Neural progenitor cell (in vitro differentiated cells): ENCODE data around the gene SLC45A3. TPM values are rescaled to one million over a fixed set of nuclear protein-coding genes. Genes with fewer than 3 reads are reported as not detected.

Source experiments
- DNase-seq: peaks from one replicate; pipeline ENCODE4 v3.0.0-alpha.2; 2016; ENCODE audit warnings: low spot score
- H2AFZ ChIP-seq: fragments of 200-600 bp; sonication (generic); replicated peaks from 2 replicates; pipeline ENCODE4 v1.6.1; 2016; ENCODE audit warnings: antibody characterized with exemption
- H3F3A ChIP-seq: fragments of 200-600 bp; sonication (generic); 2 replicates; pipeline ENCODE4 v1.6.1; 2016; ENCODE audit warnings: antibody characterized with exemption, low read depth
- H3K27ac ChIP-seq: fragments of 200-600 bp; sonication (generic); 2 replicates; pipeline ENCODE4 v1.5.1; 2016; ENCODE audit warnings: mild to moderate bottlenecking
- H3K27me3 ChIP-seq: fragments of 200-600 bp; sonication (generic); 2 replicates; pipeline ENCODE4 v1.6.1; 2016; ENCODE audit warnings: mild to moderate bottlenecking, moderate library complexity
- H3K36me3 ChIP-seq: fragments of 200-600 bp; sonication (generic); 2 replicates; pipeline ENCODE4 v1.5.1; 2016
- H3K4me1 ChIP-seq: fragments of 200-600 bp; sonication (generic); 2 replicates; pipeline ENCODE4 v1.6.1; 2016; ENCODE audit warnings: mixed run types
- H3K4me2 ChIP-seq: fragments of 200-600 bp; sonication (generic); 2 replicates; pipeline ENCODE4 v1.6.1; 2016
- H3K4me3 ChIP-seq: fragments of 200-600 bp; sonication (generic); 2 replicates; pipeline ENCODE4 v1.5.1; 2016
- H3K79me2 ChIP-seq: fragments of 200-600 bp; sonication (generic); 2 replicates; pipeline ENCODE4 v1.6.1; 2016; ENCODE audit warnings: low read depth
- H3K9ac ChIP-seq: fragments of 200-600 bp; sonication (generic); 2 replicates; pipeline ENCODE4 v1.6.1; 2016
- H3K9me3 ChIP-seq: fragments of 200-600 bp; sonication (generic); 2 replicates; pipeline ENCODE4 v1.5.1; 2016; ENCODE audit warnings: low read depth
- H4K20me1 ChIP-seq: fragments of 200-600 bp; sonication (generic); 2 replicates; pipeline ENCODE4 v1.6.1; 2016; ENCODE audit warnings: low read depth
- H3K27ac Mint-ChIP-seq: 3 replicates; pipeline ENCODE4 v1.8.0; 2021; ENCODE audit warnings: mixed read lengths
- H3K27me3 Mint-ChIP-seq: 2 replicates; pipeline ENCODE4 v1.8.0; 2022; ENCODE audit warnings: low read depth, mild to moderate bottlenecking, inconsistent platforms, moderate library complexity, mixed read lengths; ENCODE audit not compliant: insufficient read depth
- H3K36me3 Mint-ChIP-seq: 3 replicates; pipeline ENCODE4 v1.8.0; 2021; ENCODE audit warnings: mixed read lengths
- H3K4me1 Mint-ChIP-seq: 3 replicates; pipeline ENCODE4 v1.8.0; 2021; ENCODE audit warnings: mixed read lengths
- H3K4me3 Mint-ChIP-seq: 3 replicates; pipeline ENCODE4 v1.8.0; 2021; ENCODE audit warnings: mild to moderate bottlenecking, moderate library complexity, mixed read lengths
- H3K9me3 Mint-ChIP-seq: 3 replicates; pipeline ENCODE4 v1.8.0; 2020; ENCODE audit warnings: mixed read lengths
- EZH2 ChIP-seq: fragments of 200-600 bp; sonication (generic); IDR thresholded peaks from 2 replicates; pipeline ENCODE4 v1.6.1; 2017; ENCODE audit warnings: antibody characterized with exemption, mild to moderate bottlenecking, moderate library complexity
- EZH2phosphoT487 ChIP-seq: fragments of 200-600 bp; sonication (generic); IDR thresholded peaks from 2 replicates; pipeline ENCODE4 v1.6.1; 2017; ENCODE audit warnings: antibody characterized with exemption
- total RNA-seq: library from RNA; depleted of rRNA; stranded (reverse); fragments of >200 nt; gene quantifications from 2 replicates; pipeline ENCODE4 v1.2.3, GENCODE V29; 2015; ENCODE audit warnings: low replicate concordance
- TF ChIP-seq, protein P1 (sequence below): fragments of 200-600 bp; sonication (generic); IDR thresholded peaks from 2 replicates; pipeline ENCODE4 v1.5.1; 2017; ENCODE audit warnings: antibody characterized with exemption, mild to moderate bottlenecking

The SLC45A3 gene
- total RNA-seq, 1 donor from 2014 or later: 5.1 TPM

DNA sequence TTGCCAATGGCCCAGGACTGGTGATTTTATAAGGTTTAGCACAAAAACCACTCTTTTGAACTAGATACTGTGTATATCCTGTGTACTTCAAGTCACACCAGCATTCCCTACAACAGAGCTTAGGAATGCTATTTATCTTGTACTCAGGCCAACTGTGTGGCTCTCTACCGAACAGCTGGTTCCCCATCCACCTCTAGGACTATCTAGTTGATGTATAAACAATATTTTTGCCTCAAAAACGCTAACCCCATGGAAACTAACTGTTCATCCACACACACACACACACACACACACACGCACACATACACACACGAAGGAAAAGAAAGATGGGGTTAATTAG, 28.7 kb upstream of the SLC45A3 start:
- Histone ChIP-seq H3K36me3 (no peaks in the 10 kb centered on the region), H3K9ac (no peak overlapping the region), H3K4me1 (no peaks in the 10 kb centered on the region), H4K20me1 (peaks cover 12% of the 10 kb centered on the region), H2AFZ (no peak overlapping the region), H3K4me3 (no peak overlapping the region), H3K79me2 (no peaks in the 10 kb centered on the region), H3K27me3 (no peaks in the 10 kb centered on the region), H3K27ac (no peak overlapping the region), H3F3A (peaks cover 28% of the 10 kb centered on the region), H3K9me3 (no peaks in the 10 kb centered on the region), H3K4me2 (no peak overlapping the region)
- Mint-ChIP-seq H3K27me3 (no peaks in the 10 kb centered on the region), H3K4me3 (no peak overlapping the region), H3K4me1 (peaks cover 15% of the 10 kb centered on the region), H3K36me3 (peaks cover 26% of the 10 kb centered on the region), H3K27ac (no peak overlapping the region), H3K9me3 (no peaks in the 10 kb centered on the region)
- TF ChIP-seq EZH2 (no peak), EZH2phosphoT487 (no peak)
- TF ChIP-seq, protein P1, sequence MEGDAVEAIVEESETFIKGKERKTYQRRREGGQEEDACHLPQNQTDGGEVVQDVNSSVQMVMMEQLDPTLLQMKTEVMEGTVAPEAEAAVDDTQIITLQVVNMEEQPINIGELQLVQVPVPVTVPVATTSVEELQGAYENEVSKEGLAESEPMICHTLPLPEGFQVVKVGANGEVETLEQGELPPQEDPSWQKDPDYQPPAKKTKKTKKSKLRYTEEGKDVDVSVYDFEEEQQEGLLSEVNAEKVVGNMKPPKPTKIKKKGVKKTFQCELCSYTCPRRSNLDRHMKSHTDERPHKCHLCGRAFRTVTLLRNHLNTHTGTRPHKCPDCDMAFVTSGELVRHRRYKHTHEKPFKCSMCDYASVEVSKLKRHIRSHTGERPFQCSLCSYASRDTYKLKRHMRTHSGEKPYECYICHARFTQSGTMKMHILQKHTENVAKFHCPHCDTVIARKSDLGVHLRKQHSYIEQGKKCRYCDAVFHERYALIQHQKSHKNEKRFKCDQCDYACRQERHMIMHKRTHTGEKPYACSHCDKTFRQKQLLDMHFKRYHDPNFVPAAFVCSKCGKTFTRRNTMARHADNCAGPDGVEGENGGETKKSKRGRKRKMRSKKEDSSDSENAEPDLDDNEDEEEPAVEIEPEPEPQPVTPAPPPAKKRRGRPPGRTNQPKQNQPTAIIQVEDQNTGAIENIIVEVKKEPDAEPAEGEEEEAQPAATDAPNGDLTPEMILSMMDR: no peak
- no peak for DNase-seq

- H3K4me3 Mint-ChIP-seq: no peak overlapping the region
- no peaks in the 10 kb centered on the region for H3K36me3 ChIP-seq
Measured at GRCh38 chr1:205706601-205707502, 26.5 kb upstream of the SLC45A3 start.

DNA sequence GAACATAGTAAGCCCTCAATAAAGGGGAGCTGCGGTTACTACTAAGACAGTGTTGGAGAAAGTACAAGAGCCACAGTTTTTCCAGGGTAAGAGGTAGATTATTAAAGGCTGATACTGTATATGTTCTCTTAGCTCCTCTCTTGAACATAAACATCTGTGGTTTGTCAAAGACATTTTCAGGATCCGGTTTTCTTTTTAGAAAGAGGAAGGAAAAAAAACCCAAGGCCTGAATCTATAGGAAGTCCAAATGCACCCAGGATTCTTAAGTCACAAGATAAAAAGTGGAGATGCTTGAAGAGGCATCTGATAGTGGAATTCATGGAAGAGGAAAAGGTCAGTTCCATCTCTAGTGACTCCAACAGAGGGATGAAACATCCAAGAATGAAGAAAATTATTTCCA, 24.6 kb upstream of the SLC45A3 start:
- Histone ChIP-seq H3K4me2 (no peak overlapping the region), H3K4me1 (peaks cover 26% of the 10 kb centered on the region), H3K9me3 (no peaks in the 10 kb centered on the region), H3F3A (peaks cover 28% of the 10 kb centered on the region), H4K20me1 (no peaks in the 10 kb centered on the region), H3K27ac (no peak overlapping the region), H3K4me3 (no peak overlapping the region), H3K79me2 (no peaks in the 10 kb centered on the region), H3K9ac (no peak overlapping the region), H3K27me3 (no peaks in the 10 kb centered on the region), H2AFZ (no peak overlapping the region), H3K36me3 (no peaks in the 10 kb centered on the region)
- DNase-seq: no peak
- Mint-ChIP-seq H3K27me3 (peaks cover under 1% of the 10 kb centered on the region), H3K9me3 (no peaks in the 10 kb centered on the region), H3K4me3 (no peak overlapping the region), H3K36me3 (peaks cover 37% of the 10 kb centered on the region), H3K27ac (no peak overlapping the region), H3K4me1 (peaks cover 24% of the 10 kb centered on the region)
- TF ChIP-seq, protein P1: no peak
- TF ChIP-seq EZH2phosphoT487 (no peak), EZH2 (no peak)

More at GRCh38 chr1:205706601-205707502, 26.5 kb upstream of the SLC45A3 start:
- peak overlapping the region; percentile 5 for H3K27ac Mint-ChIP-seq
- TF ChIP-seq, protein P1: no peak
- no peaks in the 10 kb centered on the region for H3K27me3 ChIP-seq
- H3K36me3 Mint-ChIP-seq: peaks cover 31% of the 10 kb centered on the region
- H3K9ac ChIP-seq: no peak overlapping the region
- no peaks in the 10 kb centered on the region for H3K79me2 ChIP-seq
- peaks cover 20% of the 10 kb centered on the region for H3F3A ChIP-seq
- no peak overlapping the region for H3K4me2 ChIP-seq
- H3K4me3 ChIP-seq: no peak overlapping the region
- DNase-seq: no peak
- peaks cover 13% of the 10 kb centered on the region for H3K4me1 ChIP-seq
- peaks cover 9% of the 10 kb centered on the region for H4K20me1 ChIP-seq
- no peaks in the 10 kb centered on the region for H3K9me3 Mint-ChIP-seq
- no peaks in the 10 kb centered on the region for H3K27me3 Mint-ChIP-seq
- H2AFZ ChIP-seq: no peak overlapping the region
- H3K27ac ChIP-seq: no peak overlapping the region
- peaks cover 20% of the 10 kb centered on the region for H3K4me1 Mint-ChIP-seq
- H3K9me3 ChIP-seq: no peaks in the 10 kb centered on the region
